SU-DHL-6 (cell line): ENCODE results near the gene COL15A1.

Experiments used
- H2AFZ ChIP-seq: fragments of 200-600 bp; sonication (generic); 2 replicates; pipeline ENCODE4 v1.6.1; 2014; ENCODE audit warnings: low read depth, mild to moderate bottlenecking, moderate library complexity, mixed read lengths, antibody characterized with exemption, low read length; ENCODE audit not compliant: severe bottlenecking
- H3F3A ChIP-seq: fragments of 200-600 bp; shearing (Covaris generic); 2 replicates; pipeline ENCODE4 v1.6.0; 2016; ENCODE audit warnings: antibody characterized with exemption, mild to moderate bottlenecking; ENCODE audit not compliant: insufficient read depth
- H3K27ac ChIP-seq: fragments of 200-600 bp; sonication (generic); 2 replicates; pipeline ENCODE4 v1.5.1; 2016; ENCODE audit warnings: low read depth, mild to moderate bottlenecking, low read length, moderate library complexity, mixed read lengths
- H3K27me3 ChIP-seq: fragments of 200-600 bp; sonication (generic), shearing (Covaris generic); 2 replicates; pipeline ENCODE4 v1.6.0; 2014; ENCODE audit warnings: mild to moderate bottlenecking, low read length
- H3K36me3 ChIP-seq: fragments of 200-600 bp; sonication (generic); 2 replicates; pipeline ENCODE4 v1.6.1; 2014; ENCODE audit warnings: mild to moderate bottlenecking, low read length, mixed read lengths
- H3K4me2 ChIP-seq: fragments of 300-600, 200-600 bp; shearing (Covaris generic), sonication (generic); 2 replicates; pipeline ENCODE4 v1.6.0; 2014; ENCODE audit warnings: low read length, low read depth, mild to moderate bottlenecking; ENCODE audit not compliant: poor library complexity, severe bottlenecking
- H3K4me3 ChIP-seq: fragments of 200-600 bp; sonication (generic); 2 replicates; pipeline ENCODE4 v1.5.1; 2014; ENCODE audit warnings: antibody characterized with exemption, low read length, mild to moderate bottlenecking, mixed read lengths; ENCODE audit not compliant: insufficient read depth, poor library complexity, severe bottlenecking
- H3K79me2 ChIP-seq: fragments of 200-600 bp; sonication (generic); 2 replicates; pipeline ENCODE4 v1.6.1; 2014; ENCODE audit warnings: mild to moderate bottlenecking, low read length, moderate library complexity; ENCODE audit not compliant: insufficient read depth
- H3K9ac ChIP-seq: fragments of 200-600 bp; sonication (generic); 2 replicates; pipeline ENCODE4 v1.7.0; 2014; ENCODE audit warnings: mild to moderate bottlenecking, low read length
- H3K9me2 ChIP-seq: fragments of 200-600 bp; sonication (generic); replicated peaks from 2 replicates; pipeline ENCODE4 v1.6.1; 2014; ENCODE audit warnings: low read length; ENCODE audit not compliant: insufficient read depth
- H3K9me3 ChIP-seq: fragments of 200-600 bp; sonication (generic); 2 replicates; pipeline ENCODE4 v1.6.1; 2014; ENCODE audit warnings: low read length, mixed read lengths; ENCODE audit not compliant: insufficient read depth
- H4K20me1 ChIP-seq: fragments of 200-600 bp; sonication (generic); 2 replicates; pipeline ENCODE4 v1.6.1; 2014; ENCODE audit warnings: low read depth, mild to moderate bottlenecking, antibody characterized with exemption, low read length, moderate library complexity, mixed read lengths
- CTCF ChIP-seq: fragments of 200-600 bp; sonication (generic); IDR thresholded peaks from one replicate; pipeline ENCODE4 v1.5.1; 2017; ENCODE audit warnings: antibody characterized with exemption, mild to moderate bottlenecking, low read length, moderate library complexity; ENCODE audit not compliant: insufficient read depth, poor library complexity, severe bottlenecking
- EZH2phosphoT487 ChIP-seq: fragments of 200-600 bp; sonication (generic), shearing (Covaris generic); conservative IDR thresholded peaks from 2 replicates; pipeline ENCODE4 v1.6.1; 2018; ENCODE audit warnings: mild to moderate bottlenecking, antibody characterized with exemption, low read length, moderate library complexity, mixed read lengths

The COL15A1 gene

GRCh38 chr9:98896632-98897031, 47.1 kb upstream of the COL15A1 start:
- Histone ChIP-seq H3K27me3 (no peaks in the 10 kb centered on the region), H3K4me2 (no peak overlapping the region)

GRCh38 chr9:98897745-98898144, 46.0 kb upstream of the COL15A1 start:
- Histone ChIP-seq H3K27me3 (no peaks in the 10 kb centered on the region), H3K9ac (no peak overlapping the region), H3K36me3 (no peaks in the 10 kb centered on the region), H3K4me3 (no peak overlapping the region), H4K20me1 (no peaks in the 10 kb centered on the region), H3K9me3 (no peaks in the 10 kb centered on the region; the same call in 1 of the 2 replicates), H3K27ac (no peak overlapping the region), H3F3A (no peaks in the 10 kb centered on the region), H3K4me2 (no peak overlapping the region), H2AFZ (no peak overlapping the region), H3K79me2 (no peaks in the 10 kb centered on the region), H3K9me2 (no peaks in the 10 kb centered on the region)
- TF ChIP-seq EZH2phosphoT487 (no peak), CTCF (no peak)

More at GRCh38 chr9:98896632-98897031, 47.1 kb upstream of the COL15A1 start:
- Histone ChIP-seq H3K36me3 (no peaks in the 10 kb centered on the region), H4K20me1 (no peaks in the 10 kb centered on the region), H3K9me3 (no peaks in the 10 kb centered on the region; the same call in 1 of the 2 replicates), H3K9ac (no peak overlapping the region), H3K79me2 (no peaks in the 10 kb centered on the region), H3F3A (no peaks in the 10 kb centered on the region), H3K27ac (no peak overlapping the region), H2AFZ (no peak overlapping the region), H3K9me2 (no peaks in the 10 kb centered on the region), H3K4me3 (no peak overlapping the region)
- no peak for TF ChIP-seq CTCF
- no peak for TF ChIP-seq EZH2phosphoT487

- no peaks in the 10 kb centered on the region for H3K79me2 ChIP-seq
- H3K9ac ChIP-seq = no peak overlapping the region
- no peaks in the 10 kb centered on the region; the same call in 1 of the 2 replicates for H3K9me3 ChIP-seq
- no peaks in the 10 kb centered on the region for H3F3A ChIP-seq
- no peak overlapping the region for H2AFZ ChIP-seq
- no peaks in the 10 kb centered on the region for H4K20me1 ChIP-seq
- no peak overlapping the region for H3K27ac ChIP-seq
- no peak for TF ChIP-seq EZH2phosphoT487
- TF ChIP-seq CTCF = no peak
- no peaks in the 10 kb centered on the region for H3K9me2 ChIP-seq
- H3K36me3 ChIP-seq = no peaks in the 10 kb centered on the region
- no peak overlapping the region for H3K4me2 ChIP-seq
- no peaks in the 10 kb centered on the region for H3K27me3 ChIP-seq
- H3K4me3 ChIP-seq = no peak overlapping the region
Observed at GRCh38 chr9:98899408-98900056, 44.2 kb upstream of the COL15A1 start.
